Measurements from ENCODE around the gene GMNC. TPM values are rescaled to one million over a fixed set of nuclear protein-coding genes. Genes with fewer than 3 reads are reported as not detected.

Gene GMNC
- total and polyA plus RNA-seq, 11 donors = 0.04 to 4.4 (median 0.94) TPM

DNA sequence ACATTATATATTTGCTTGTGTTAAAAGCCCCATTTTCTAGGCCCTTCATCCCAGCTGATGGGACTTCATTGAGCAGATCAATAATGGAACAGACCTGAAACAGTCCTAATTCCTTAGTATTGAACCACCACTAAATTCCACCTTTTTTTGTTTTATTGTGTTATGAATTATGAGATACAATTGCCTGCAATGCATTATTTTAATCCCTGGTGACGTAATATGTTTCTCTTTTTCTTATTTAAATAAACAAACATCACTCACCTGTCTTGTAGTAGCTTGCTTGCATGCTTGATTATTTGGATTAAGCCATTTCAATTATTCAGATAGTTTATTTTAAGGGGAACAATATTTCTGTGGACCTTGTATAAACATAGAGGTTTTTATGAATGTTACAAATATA is 40.7 kb upstream of the GMNC start:
- intact Hi-C loops (cut with DNase I) = no loop called here
- TF ChIP-seq, protein P1, sequence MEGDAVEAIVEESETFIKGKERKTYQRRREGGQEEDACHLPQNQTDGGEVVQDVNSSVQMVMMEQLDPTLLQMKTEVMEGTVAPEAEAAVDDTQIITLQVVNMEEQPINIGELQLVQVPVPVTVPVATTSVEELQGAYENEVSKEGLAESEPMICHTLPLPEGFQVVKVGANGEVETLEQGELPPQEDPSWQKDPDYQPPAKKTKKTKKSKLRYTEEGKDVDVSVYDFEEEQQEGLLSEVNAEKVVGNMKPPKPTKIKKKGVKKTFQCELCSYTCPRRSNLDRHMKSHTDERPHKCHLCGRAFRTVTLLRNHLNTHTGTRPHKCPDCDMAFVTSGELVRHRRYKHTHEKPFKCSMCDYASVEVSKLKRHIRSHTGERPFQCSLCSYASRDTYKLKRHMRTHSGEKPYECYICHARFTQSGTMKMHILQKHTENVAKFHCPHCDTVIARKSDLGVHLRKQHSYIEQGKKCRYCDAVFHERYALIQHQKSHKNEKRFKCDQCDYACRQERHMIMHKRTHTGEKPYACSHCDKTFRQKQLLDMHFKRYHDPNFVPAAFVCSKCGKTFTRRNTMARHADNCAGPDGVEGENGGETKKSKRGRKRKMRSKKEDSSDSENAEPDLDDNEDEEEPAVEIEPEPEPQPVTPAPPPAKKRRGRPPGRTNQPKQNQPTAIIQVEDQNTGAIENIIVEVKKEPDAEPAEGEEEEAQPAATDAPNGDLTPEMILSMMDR (IDR thresholded peaks at IDR 0.05) = no peak
- no peak for TF ChIP-seq POLR2A (IDR thresholded peaks at IDR 0.05)

DNA sequence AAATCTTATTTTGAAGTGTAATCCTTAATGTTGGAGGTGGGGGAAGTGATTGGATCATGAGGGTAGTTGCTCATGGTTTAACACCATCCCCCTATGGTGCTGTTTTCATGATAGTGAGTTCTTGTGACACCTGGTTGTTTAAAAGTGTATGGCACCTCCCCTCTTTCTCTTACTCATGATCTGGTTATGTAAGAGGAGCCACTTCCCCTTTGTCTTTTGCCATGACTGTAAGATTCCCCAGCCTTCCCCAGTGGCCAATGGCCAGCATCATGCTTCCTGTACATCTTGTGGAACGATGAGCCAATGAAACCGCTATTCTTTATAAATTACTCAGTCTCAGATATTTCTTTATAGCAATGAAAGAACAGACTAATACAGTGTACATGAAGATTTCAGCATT is 39.8 kb upstream of the GMNC start:
- intact Hi-C loops (cut with DNase I) = no loop called here
- DNase-seq = no peak
- Histone ChIP-seq H3K9me3 (peaks cover 0 to 15% (median 2%) of the 10 kb centered on the region in 12 donors), H3K36me3 (no peaks in the 10 kb centered on the region), H3K4me1 (no peaks in the 10 kb centered on the region), H3K27ac (no peak overlapping the region), H3K4me3 (no peak overlapping the region), H3K27me3 (no peaks in the 10 kb centered on the region)
- ATAC-seq = no peak
- 39 to 91% (median 76%) methylated on average over 2 of the region's 2 CpGs for WGBS, 4 donors
- TF ChIP-seq, protein P1 (IDR thresholded peaks at IDR 0.05) = no peak
- no peak for TF ChIP-seq POLR2A (IDR thresholded peaks at IDR 0.05)

More for the DNA sequence above, 40.7 kb upstream of the GMNC start:
- H3K27ac ChIP-seq = no peak overlapping the region
- peaks cover 0 to 13% (median 2%) of the 10 kb centered on the region in 12 donors for H3K9me3 ChIP-seq
- H3K4me1 ChIP-seq = no peaks in the 10 kb centered on the region
- no peaks in the 10 kb centered on the region for H3K36me3 ChIP-seq
- ATAC-seq = no peak
- WGBS, 4 donors = 62 to 79% (median 68%) methylated on average over 1 of the region's 1 CpG
- no peak overlapping the region for H3K4me3 ChIP-seq
- no peak for DNase-seq
- H3K27me3 ChIP-seq = no peaks in the 10 kb centered on the region

DNA sequence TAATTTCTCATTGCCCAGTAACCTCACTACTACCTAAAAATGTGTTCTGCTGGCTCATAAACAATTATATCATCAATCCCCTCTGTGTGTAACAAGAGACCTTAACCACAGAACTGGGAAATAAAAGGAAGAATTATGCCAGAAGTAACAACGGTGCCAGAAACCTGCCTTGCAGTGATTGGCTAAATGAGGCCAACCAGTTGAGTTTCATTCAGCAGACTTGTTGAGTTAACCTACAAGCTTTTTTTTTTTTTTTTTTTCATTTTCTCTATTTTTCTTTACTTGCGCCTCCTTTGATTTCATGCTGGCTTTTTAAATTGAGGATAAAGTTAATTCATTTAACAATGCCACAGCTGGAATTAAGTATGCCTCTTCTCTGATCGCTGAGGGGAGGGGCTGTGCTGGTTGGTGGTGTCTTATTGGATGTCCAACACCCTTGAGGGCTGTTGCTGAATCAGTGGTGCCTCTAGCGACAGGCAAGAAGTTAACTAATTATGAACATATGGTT is 30.0 kb upstream of the GMNC start:
- no peaks in the 10 kb centered on the region for H3K4me1 ChIP-seq
- WGBS, 4 donors = 75 to 78% (median 75%) methylated on average over 4 of the region's 4 CpGs
- DNase-seq (no peak), ATAC-seq (no peak)
- no peaks in the 10 kb centered on the region for H3K36me3 ChIP-seq
- intact Hi-C loops (cut with DNase I) = no loop called here
- no peak overlapping the region for H3K27ac ChIP-seq
- peaks cover 0 to 26% (median 12%) of the 10 kb centered on the region in 12 donors for H3K9me3 ChIP-seq
- no peaks in the 10 kb centered on the region for H3K27me3 ChIP-seq
- TF ChIP-seq, protein P1 (IDR thresholded peaks at IDR 0.05) = no peak
- no peak for TF ChIP-seq POLR2A (IDR thresholded peaks at IDR 0.05)
- H3K4me3 ChIP-seq = no peak overlapping the region

DNA sequence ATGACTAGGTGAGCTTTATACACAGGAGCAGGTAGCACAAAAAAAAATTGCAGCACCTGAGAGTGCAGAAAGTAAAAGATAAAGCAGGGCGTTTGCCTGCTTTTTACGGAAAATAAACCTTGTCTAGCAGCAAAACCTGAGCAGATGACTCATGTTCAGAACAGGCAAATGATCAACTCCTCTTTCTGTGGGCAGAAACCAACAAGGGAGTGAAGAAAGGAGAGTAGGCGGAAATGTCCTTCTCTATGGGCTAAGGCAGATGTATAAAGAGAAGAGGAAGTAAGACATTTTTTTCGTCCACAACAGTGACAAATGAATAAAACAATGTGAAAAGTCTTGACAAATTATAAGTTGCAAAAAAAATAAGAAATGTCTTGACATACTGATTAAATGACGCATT is 24.5 kb upstream of the GMNC start:
- no peak for ATAC-seq
- TF ChIP-seq, protein P1 (IDR thresholded peaks at IDR 0.05) = no peak
- no peak for TF ChIP-seq POLR2A (IDR thresholded peaks at IDR 0.05)
- Histone ChIP-seq H3K36me3 (no peaks in the 10 kb centered on the region), H3K4me3 (no peak overlapping the region), H3K4me1 (no peaks in the 10 kb centered on the region), H3K27ac (no peak overlapping the region), H3K9me3 (no peaks in the 10 kb centered on the region), H3K27me3 (no peaks in the 10 kb centered on the region)
- intact Hi-C loops (cut with DNase I) = loop anchor here in 4 of 10 donors (5.0 to 10.0 kb wide), 2 partner anchors 158 to 165 kb away; no protein-coding TSS in a partner anchor
- WGBS, 4 donors = 70 to 78% (median 77%) methylated on average over 5 of the region's 5 CpGs
- DNase-seq = no peak

Data from heart left ventricle (tissue), 16 donors.